Uterus (tissue), 2 donors: Measurements from ENCODE around the gene VCL.

Experiments used
- CTCF ChIP-seq, 4 experiments: fragments of 200-600 bp in 2 of 4; fragments of 450-650 bp in 2 of 4; sonication (generic) in 2 of 4; IDR thresholded peaks; one replicate each; pipeline ENCODE4 v1.5.1; 2016 to 2019; ENCODE audit warnings: antibody characterized with exemption in 4 of 4, mild to moderate bottlenecking in 2 of 4, moderate library complexity in 1 of 4
- POLR2A ChIP-seq, 2 donors: fragments of 450-650 bp; IDR thresholded peaks; one replicate each; pipeline ENCODE4 v1.6.1; 2016; ENCODE audit warnings: antibody characterized with exemption in 2 of 2, mild to moderate bottlenecking in 1 of 2, moderate library complexity in 1 of 2

GRCh38 chr10:73953665-73954064 lies 44.3 kb upstream of the VCL start:
- no peak for TF ChIP-seq CTCF (IDR thresholded peaks at IDR 0.05)
- no peak for TF ChIP-seq POLR2A (IDR thresholded peaks at IDR 0.05)
